Retinal pigment epithelial cell (primary cell): ENCODE data around the gene CHD2.

Experiments
- DNase-seq: peaks from one replicate; pipeline ENCODE4 v3.0.0-alpha.2; 2010; ENCODE audit warnings: low read depth
- H3K4me3 ChIP-seq: 2 replicates; pipeline ENCODE4 v1.5.1; 2011; ENCODE audit warnings: mild to moderate bottlenecking, low read length, control low read depth, moderate library complexity
- TF ChIP-seq, protein P1 (sequence below): conservative IDR thresholded peaks from 2 replicates; pipeline ENCODE4 v1.5.1; 2011; ENCODE audit warnings: low read depth, low read length, control low read depth, inconsistent platforms

Gene CHD2

DNA sequence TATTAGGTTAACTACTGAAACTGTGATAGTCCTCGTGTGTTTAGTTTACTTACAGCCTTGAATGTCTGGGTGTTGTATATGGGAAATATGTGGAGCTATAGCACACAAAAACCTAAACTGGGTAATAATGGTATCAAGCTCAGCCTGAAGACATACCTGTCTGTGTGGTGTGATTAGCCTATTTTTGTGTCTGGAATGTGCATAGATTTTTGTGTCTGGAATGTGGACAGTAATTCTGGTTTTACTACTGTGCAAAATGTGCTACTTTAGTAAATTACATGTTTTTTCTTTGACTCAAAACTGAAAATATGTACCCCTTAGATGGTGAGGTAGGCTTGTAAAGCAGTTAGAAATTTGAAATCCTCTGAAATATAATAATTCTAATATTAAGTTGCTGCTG, 43.5 kb downstream of the CHD2 start:
- TF ChIP-seq, protein P1, sequence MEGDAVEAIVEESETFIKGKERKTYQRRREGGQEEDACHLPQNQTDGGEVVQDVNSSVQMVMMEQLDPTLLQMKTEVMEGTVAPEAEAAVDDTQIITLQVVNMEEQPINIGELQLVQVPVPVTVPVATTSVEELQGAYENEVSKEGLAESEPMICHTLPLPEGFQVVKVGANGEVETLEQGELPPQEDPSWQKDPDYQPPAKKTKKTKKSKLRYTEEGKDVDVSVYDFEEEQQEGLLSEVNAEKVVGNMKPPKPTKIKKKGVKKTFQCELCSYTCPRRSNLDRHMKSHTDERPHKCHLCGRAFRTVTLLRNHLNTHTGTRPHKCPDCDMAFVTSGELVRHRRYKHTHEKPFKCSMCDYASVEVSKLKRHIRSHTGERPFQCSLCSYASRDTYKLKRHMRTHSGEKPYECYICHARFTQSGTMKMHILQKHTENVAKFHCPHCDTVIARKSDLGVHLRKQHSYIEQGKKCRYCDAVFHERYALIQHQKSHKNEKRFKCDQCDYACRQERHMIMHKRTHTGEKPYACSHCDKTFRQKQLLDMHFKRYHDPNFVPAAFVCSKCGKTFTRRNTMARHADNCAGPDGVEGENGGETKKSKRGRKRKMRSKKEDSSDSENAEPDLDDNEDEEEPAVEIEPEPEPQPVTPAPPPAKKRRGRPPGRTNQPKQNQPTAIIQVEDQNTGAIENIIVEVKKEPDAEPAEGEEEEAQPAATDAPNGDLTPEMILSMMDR = no peak
- DNase-seq = no peak
- no peak overlapping the region for H3K4me3 ChIP-seq

DNA sequence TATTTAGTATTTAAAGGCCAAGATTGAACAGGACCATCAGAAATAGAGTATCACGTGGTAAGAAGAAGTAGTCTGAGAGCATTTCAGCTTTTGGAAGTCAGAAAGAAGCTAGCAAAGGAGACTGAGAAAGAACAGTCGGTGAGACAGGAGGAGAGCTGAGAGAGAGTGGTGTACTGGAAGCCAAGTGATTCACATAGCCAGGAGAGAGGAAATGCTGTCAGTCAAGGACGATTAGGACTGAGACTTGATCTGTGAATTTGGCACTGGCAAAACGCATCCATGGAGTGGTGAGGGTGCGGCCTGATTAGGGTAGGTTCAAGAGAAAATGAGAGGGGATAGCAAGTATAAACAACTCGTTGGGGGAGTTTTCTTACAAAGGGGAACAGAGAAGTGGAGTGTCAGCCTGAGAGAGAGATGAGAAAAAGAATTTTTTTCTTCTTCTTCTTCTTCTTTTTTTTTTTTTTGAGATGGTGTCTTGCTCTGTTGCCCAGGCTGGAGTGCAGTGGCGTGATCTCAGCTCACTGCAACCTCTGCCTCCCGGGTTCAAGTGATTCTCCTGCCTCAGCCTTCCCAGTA, 44.9 kb downstream of the CHD2 start:
- H3K4me3 ChIP-seq = no peak overlapping the region
- TF ChIP-seq, protein P1 = no peak
- DNase-seq = no peak

DNA sequence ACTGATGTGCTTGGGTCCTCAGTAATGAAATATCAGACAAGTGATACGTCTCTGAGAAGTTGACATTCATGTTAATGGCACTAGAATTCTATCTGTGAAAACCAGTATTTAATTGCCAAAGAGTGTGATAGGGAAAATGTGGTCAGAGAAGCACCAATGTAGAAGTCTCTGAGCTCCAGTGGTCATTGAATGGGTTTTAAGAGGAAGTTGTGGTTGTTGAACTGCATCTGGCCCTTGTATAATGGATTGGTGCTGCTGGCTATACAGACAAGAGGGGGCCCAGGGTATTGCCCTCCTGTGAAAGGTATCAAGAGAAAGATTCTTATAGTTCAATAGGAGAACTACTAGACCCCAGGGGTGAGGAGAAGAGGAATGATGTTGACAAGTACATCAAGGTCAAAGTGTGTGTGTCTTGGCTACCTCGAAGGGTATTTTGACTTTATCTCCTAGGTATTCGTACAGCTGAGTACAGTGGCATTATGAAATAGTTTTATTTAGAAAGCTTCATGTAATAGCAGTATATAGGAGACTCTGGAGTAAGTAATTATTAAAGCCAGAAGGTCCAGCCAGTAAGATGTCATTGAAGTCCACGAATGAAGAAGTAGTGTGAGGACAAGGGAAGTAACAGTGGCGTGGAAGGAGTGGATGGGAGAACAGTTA, 47.1 kb downstream of the CHD2 start:
- no peak for DNase-seq
- TF ChIP-seq, protein P1 = no peak
- no peak overlapping the region for H3K4me3 ChIP-seq

DNA sequence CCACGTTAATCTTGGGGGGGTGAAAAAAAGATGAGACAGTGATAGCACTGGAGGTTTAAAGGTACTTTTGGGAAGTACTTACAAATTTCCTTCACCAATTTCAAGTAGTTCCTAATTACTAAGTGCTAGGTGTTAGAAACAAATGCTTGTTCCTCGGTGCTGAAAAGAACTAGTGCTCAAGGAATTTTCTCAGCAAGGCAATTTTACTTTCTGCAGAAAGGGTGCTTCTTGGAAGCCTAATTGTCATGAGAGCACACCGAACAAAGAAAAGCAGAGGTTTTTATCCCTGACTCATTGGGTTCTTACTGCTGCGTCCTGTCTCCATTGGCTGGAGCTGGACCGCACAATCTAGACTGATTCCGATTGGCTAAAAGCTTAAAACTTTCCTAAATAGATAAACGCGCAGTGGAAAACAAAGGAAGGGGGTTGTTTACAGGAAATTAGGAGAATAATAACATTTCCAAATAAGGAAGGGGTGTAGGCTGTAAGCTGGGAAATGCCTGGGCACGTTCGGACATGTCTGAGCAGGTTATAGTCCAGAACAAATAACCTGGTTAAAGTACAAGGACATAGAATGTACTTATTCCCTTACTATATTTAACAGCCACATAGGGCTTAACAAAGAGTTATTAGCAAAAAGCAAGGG, 49.6 kb downstream of the CHD2 start:
- no peak for DNase-seq
- H3K4me3 ChIP-seq = no peak overlapping the region
- TF ChIP-seq, protein P1 = no peak

DNA sequence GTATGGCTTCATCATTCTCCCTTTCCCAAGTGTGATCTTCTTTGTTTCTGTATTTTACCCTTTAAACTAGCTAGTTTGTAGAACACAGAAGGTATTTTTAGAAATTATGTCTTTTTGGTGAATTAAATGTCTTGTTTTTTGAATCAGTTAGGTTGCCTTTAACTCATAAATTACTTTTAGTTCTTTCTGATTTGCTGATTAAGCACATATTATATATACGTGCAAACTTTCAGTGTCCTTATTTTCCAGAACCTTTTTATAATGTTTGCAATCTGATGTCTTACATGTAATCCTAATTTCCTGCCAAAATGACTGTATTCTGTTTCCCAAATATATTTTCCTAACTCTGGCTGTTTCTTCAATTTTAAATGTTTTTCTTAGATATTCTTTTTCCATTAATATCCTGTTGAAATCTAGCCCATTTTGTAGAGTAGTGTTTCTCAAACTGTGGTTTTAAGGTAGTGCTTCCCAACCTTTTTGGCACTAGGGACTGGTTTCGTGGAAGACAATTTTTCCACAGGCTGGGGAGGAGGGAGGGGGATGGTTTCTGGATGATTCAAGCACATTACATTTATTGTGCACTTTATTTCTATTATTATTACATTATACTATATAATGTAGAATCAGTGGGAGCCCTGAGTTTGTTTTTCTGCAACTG, 51.8 kb downstream of the CHD2 start:
- TF ChIP-seq, protein P1 = no peak
- no peak overlapping the region for H3K4me3 ChIP-seq
- DNase-seq = no peak

DNA sequence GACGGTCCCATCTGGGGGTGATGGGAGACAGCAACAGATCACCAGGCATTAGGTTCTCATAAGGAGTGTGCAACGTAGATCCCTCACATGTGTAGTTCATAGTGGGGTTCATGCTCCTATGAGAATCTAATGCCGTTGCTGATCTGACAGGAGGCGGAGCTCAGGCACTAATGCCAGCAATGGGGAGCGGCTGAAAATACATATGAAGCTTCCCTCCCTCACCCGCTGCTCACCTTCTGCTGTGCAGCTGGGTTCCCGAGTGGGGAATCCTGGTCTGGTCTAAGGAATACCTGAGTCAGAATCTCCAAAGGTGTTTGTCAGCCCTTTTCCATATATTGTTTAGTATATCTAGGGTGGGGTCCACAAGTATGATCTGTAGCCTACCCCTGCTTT, 52.3 kb downstream of the CHD2 start:
- TF ChIP-seq, protein P1 = no peak
- no peak for DNase-seq
- no peak overlapping the region for H3K4me3 ChIP-seq
